ENCODE results near the gene ANTXRL.

ANTXRL gene

GRCh38 chr10:46271795-46272499, 14.8 kb upstream of the ANTXRL start:
- in situ Hi-C loops (cut with MboI; ENCODE audit: low sequenced_read_pairs): loop anchor here (25.0 kb wide), 1 partner anchor 1035 kb away; no protein-coding TSS in a partner anchor

- in situ Hi-C loops (cut with MboI; ENCODE audit: low sequenced_read_pairs): loop anchor here (25.0 kb wide), 1 partner anchor 1036 kb away; no protein-coding TSS in a partner anchor
Observed at GRCh38 chr10:46272863-46273415, 13.9 kb upstream of the ANTXRL start.

GRCh38 chr10:46273506-46274477, 13.0 kb upstream of the ANTXRL start:
- in situ Hi-C loops (cut with MboI; ENCODE audit: low sequenced_read_pairs): loop anchor here (25.0 kb wide), 1 partner anchor 1036 kb away; no protein-coding TSS in a partner anchor

- in situ Hi-C loops (cut with MboI; ENCODE audit: low sequenced_read_pairs): no loop called here
Observed at GRCh38 chr10:46277840-46278239, 9.0 kb upstream of the ANTXRL start.

GRCh38 chr10:46282421-46282831, 4.4 kb upstream of the ANTXRL start:
- in situ Hi-C loops (cut with MboI; ENCODE audit: low sequenced_read_pairs): loop anchor here (5.0 kb wide), 2 partner anchors 175 to 1100 kb away; partner anchors contain the start of gene ZNF488

GRCh38 chr10:46282842-46283574, 3.8 kb upstream of the ANTXRL start:
- in situ Hi-C loops (cut with MboI; ENCODE audit: low sequenced_read_pairs): loop anchor here (5.0 kb wide), 2 partner anchors 176 to 1099 kb away; partner anchors contain the start of gene ZNF488

GRCh38 chr10:46283580-46284285, 3.1 kb upstream of the ANTXRL start:
- in situ Hi-C loops (cut with MboI; ENCODE audit: low sequenced_read_pairs): loop anchor here (5.0 kb wide), 2 partner anchors 176 to 1099 kb away; partner anchors contain the start of gene ZNF488

- in situ Hi-C loops (cut with MboI; ENCODE audit: low sequenced_read_pairs): loop anchor here (5.0 kb wide), 2 partner anchors 177 to 1098 kb away; partner anchors contain the start of gene ZNF488
Observed at GRCh38 chr10:46284286-46285229, 2.2 kb upstream of the ANTXRL start.

- in situ Hi-C loops (cut with MboI; ENCODE audit: low sequenced_read_pairs): no loop called here
Observed at GRCh38 chr10:46285300-46285699, 1.5 kb upstream of the ANTXRL start.

GRCh38 chr10:46285966-46286620, 704 bp upstream of the ANTXRL start:
- in situ Hi-C loops (cut with MboI; ENCODE audit: low sequenced_read_pairs): no loop called here

- in situ Hi-C loops (cut with MboI; ENCODE audit: low sequenced_read_pairs): no loop called here
Observed at GRCh38 chr10:46287846-46288477, 1.2 kb downstream of the ANTXRL start.

GRCh38 chr10:46288601-46289206, 1.9 kb downstream of the ANTXRL start:
- in situ Hi-C loops (cut with MboI; ENCODE audit: low sequenced_read_pairs): no loop called here

GRCh38 chr10:46289209-46289810, 2.5 kb downstream of the ANTXRL start:
- in situ Hi-C loops (cut with MboI; ENCODE audit: low sequenced_read_pairs): no loop called here

GRCh38 chr10:46290101-46290886, 3.5 kb downstream of the ANTXRL start:
- in situ Hi-C loops (cut with MboI; ENCODE audit: low sequenced_read_pairs): no loop called here

- in situ Hi-C loops (cut with MboI; ENCODE audit: low sequenced_read_pairs): no loop called here
Observed at GRCh38 chr10:46291817-46292572, 5.2 kb downstream of the ANTXRL start.

Data from HL-60/S4 treated with retinoic acid at 250 ng/mL for 4 days and 3 days (cell line).